Spleen (tissue), 11 donors: ENCODE measurements around the gene ARHGAP24. TPM values are rescaled to one million over a fixed set of nuclear protein-coding genes. Genes with fewer than 3 reads are reported as not detected.

ENCODE experiments used
- DNase-seq: peaks from one replicate; pipeline ENCODE4 v3.0.0-alpha.2; 2020
- H3K27ac ChIP-seq, 8 donors: fragments of 200-600 bp; sonication (generic) in 7 of 8; 1 replicate in 4 of 8; 2 replicates in 4 of 8; pipeline versions ENCODE4 v1.5.0 to v1.8.0; 2016 to 2021; ENCODE audit warnings: inconsistent platforms in 4 of 8, mild to moderate bottlenecking in 4 of 8, moderate library complexity in 1 of 8
- H3K27me3 ChIP-seq, 7 donors: fragments of 200-600 bp; sonication (generic) in 6 of 7; replicated peaks in 1 of 7; 1 replicate in 4 of 7; 2 replicates in 3 of 7; pipeline versions ENCODE4 v1.5.0 to v1.8.0; 2016 to 2021; ENCODE audit warnings: inconsistent platforms in 3 of 7, mild to moderate bottlenecking in 1 of 7
- H3K36me3 ChIP-seq, 6 donors: fragments of 200-600 bp; sonication (generic) in 5 of 6; 1 replicate in 4 of 6; 2 replicates in 2 of 6; pipeline versions ENCODE4 v1.5.0 to v1.8.0; 2016 to 2021; ENCODE audit warnings: inconsistent platforms in 2 of 6
- H3K4me1 ChIP-seq, 6 donors: fragments of 200-600 bp; sonication (generic) in 5 of 6; 1 replicate in 3 of 6; 2 replicates in 3 of 6; pipeline versions ENCODE4 v1.5.0 to v1.8.0; 2016 to 2021; ENCODE audit warnings: inconsistent platforms in 3 of 6
- H3K4me3 ChIP-seq, 8 donors: fragments of 200-600 bp; sonication (generic) in 7 of 8; 1 replicate in 4 of 8; 2 replicates in 4 of 8; pipeline versions ENCODE4 v1.5.0 to v1.8.0; 2016 to 2021; ENCODE audit warnings: inconsistent platforms in 4 of 8, mild to moderate bottlenecking in 4 of 8, moderate library complexity in 2 of 8
- H3K9me3 ChIP-seq, 8 donors: fragments of 200-600 bp; sonication (generic) in 7 of 8; 1 replicate in 4 of 8; 2 replicates in 4 of 8; pipeline versions ENCODE4 v1.5.0 to v1.8.0; 2016 to 2021; ENCODE audit warnings: inconsistent platforms in 4 of 8
- CTCF ChIP-seq, 11 experiments: fragments of 200-600 bp in 7 of 11; fragments of 450-650 bp in 4 of 11; sonication (generic) in 4 of 11; IDR thresholded peaks in 8 of 11; conservative IDR thresholded peaks in 3 of 11; 1 replicate in 7 of 11; 2 replicates in 4 of 11; pipeline versions ENCODE4 v1.4.0 to v1.8.0; 2016 to 2021; ENCODE audit warnings: antibody characterized with exemption in 11 of 11, inconsistent platforms in 4 of 11, mild to moderate bottlenecking in 1 of 11
- POLR2A ChIP-seq, 3 donors: fragments of 450-650 bp; IDR thresholded peaks; one replicate each; pipeline ENCODE4 v1.5.1; 2017; ENCODE audit warnings: antibody characterized with exemption in 3 of 3, mild to moderate bottlenecking in 1 of 3
- POLR2AphosphoS5 ChIP-seq, 3 donors: sonication (generic); formaldehyde crosslinking; IDR thresholded peaks; one replicate each; pipeline ENCODE4 v1.5.1; 2017; ENCODE audit warnings: antibody characterized with exemption in 3 of 3
- WGBS, 5 donors: extraction: QIAGEN DNeasy Blood & Tissue Kit in 3 of 5; methylation state at CpG; one replicate each; pipeline versions ENCODE4 v1.1.5 to v1.1.7; 2013 to 2018; 5-methylcytosine and 5-hydroxymethylcytosine counted together
- intact Hi-C: fragments of 100-400 bp; cut with DNase I; formaldehyde crosslinking; loops from one replicate; pipeline ENCODE4 v1.15.0; 2023; ENCODE audit warnings: low total_unique reads
- polyA plus RNA-seq, 3 donors: library from polyadenylated mRNA; stranded (reverse); fragments of 200-250 nt; gene quantifications; one replicate each; pipeline ENCODE4 v1.2.1, GENCODE V29; 2013
- total RNA-seq, 7 donors: library from RNA; depleted of rRNA in 3 of 7; stranded (reverse); fragments of >200 nt in 3 of 7; fragmentation: NEBNext Ultra II Directional in 4 of 7; extraction: Animal tissue kit (Norgen Biotek cat#: 25700) in 4 of 7; gene quantifications; one replicate each; pipeline versions ENCODE4 v1.1.0 to v1.2.1, GENCODE V29; 2016 to 2021
- donor health status: healthy with polysubstance abuse.
- donor health status: DM: no; HTN: no; CAD: no; lungs with moderate emphysema.
- donor health status: DM: no; HTN: no; CAD: no.
- donor health status: Bipolar disorder and iron deficiency.
- donor health status: healthy.
- donor health status: DM: no; HTN: no; CAD: no.
- donor health status: DM: yes; HTN: yes; CAD: no.

The ARHGAP24 gene
- total and polyA plus RNA-seq, 10 donors = 23.1 to 199 (median 130) TPM

- TF ChIP-seq CTCF (IDR thresholded peaks at IDR 0.05 in 8 of 11, conservative IDR thresholded peaks at IDR 0.05 in 3 of 11) = peak in 10 of 11 experiments; percentile 26 to 71 (median 57)
- no peak for TF ChIP-seq POLR2AphosphoS5 (IDR thresholded peaks at IDR 0.05)
- TF ChIP-seq POLR2A (IDR thresholded peaks at IDR 0.05) = no peak
- H3K36me3 ChIP-seq = no peaks in the 10 kb centered on the region
- peaks cover 0 to 9% (median 4%) of the 10 kb centered on the region in 6 donors for H3K4me1 ChIP-seq
- intact Hi-C loops = loop anchor here (10.0 kb wide), 1 partner anchor 899 kb away; no protein-coding TSS in a partner anchor
- 20 to 27% (median 21%) methylated on average over 8 of the region's 8 CpGs for WGBS, 5 donors
- no peaks in the 10 kb centered on the region for H3K9me3 ChIP-seq
- no peak for DNase-seq
- H3K27me3 ChIP-seq = no peaks in the 10 kb centered on the region
- no peak overlapping the region for H3K27ac ChIP-seq
- H3K4me3 ChIP-seq = no peak overlapping the region
Observed at GRCh38 chr4:86043755-86044592, 569.0 kb downstream of the ARHGAP24 start.

GRCh38 chr4:86044593-86044985, 569.6 kb downstream of the ARHGAP24 start:
- no peaks in the 10 kb centered on the region for H3K36me3 ChIP-seq
- no peaks in the 10 kb centered on the region for H3K27me3 ChIP-seq
- intact Hi-C loops = loop anchor here (10.0 kb wide), 1 partner anchor 900 kb away; no protein-coding TSS in a partner anchor
- WGBS, 5 donors = 68 to 84% (median 71%) methylated on average over 3 of the region's 3 CpGs
- DNase-seq = no peak
- no peak overlapping the region for H3K4me3 ChIP-seq
- no peaks in the 10 kb centered on the region for H3K9me3 ChIP-seq
- peaks cover 0 to 9% (median 4%) of the 10 kb centered on the region in 6 donors for H3K4me1 ChIP-seq
- H3K27ac ChIP-seq = no peak overlapping the region
- TF ChIP-seq POLR2A (IDR thresholded peaks at IDR 0.05) (no peak), CTCF (IDR thresholded peaks at IDR 0.05 in 8 of 11, conservative IDR thresholded peaks at IDR 0.05 in 3 of 11) (no peak), POLR2AphosphoS5 (IDR thresholded peaks at IDR 0.05) (no peak)

- Histone ChIP-seq H3K9me3 (no peaks in the 10 kb centered on the region), H3K27me3 (no peaks in the 10 kb centered on the region), H3K27ac (no peak overlapping the region), H3K4me3 (no peak overlapping the region), H3K4me1 (peaks cover 0 to 9% (median 4%) of the 10 kb centered on the region in 6 donors), H3K36me3 (no peaks in the 10 kb centered on the region)
- no peak for TF ChIP-seq POLR2AphosphoS5 (IDR thresholded peaks at IDR 0.05)
- no peak for TF ChIP-seq CTCF (IDR thresholded peaks at IDR 0.05 in 8 of 11, conservative IDR thresholded peaks at IDR 0.05 in 3 of 11)
- no peak for TF ChIP-seq POLR2A (IDR thresholded peaks at IDR 0.05)
- DNase-seq = no peak
- WGBS, 5 donors = 75 to 90% (median 81%) methylated on average over 1 of the region's 1 CpG
- intact Hi-C loops = loop anchor here (5.0 to 10.0 kb wide), 2 partner anchors 904 to 966 kb away; no protein-coding TSS in a partner anchor
Observed at GRCh38 chr4:86048426-86048825, 573.5 kb downstream of the ARHGAP24 start.

GRCh38 chr4:86050496-86050895, 575.5 kb downstream of the ARHGAP24 start:
- Histone ChIP-seq H3K4me1 (no peaks in the 10 kb centered on the region), H3K27ac (no peak overlapping the region), H3K36me3 (no peaks in the 10 kb centered on the region), H3K9me3 (no peaks in the 10 kb centered on the region), H3K27me3 (no peaks in the 10 kb centered on the region), H3K4me3 (no peak overlapping the region)
- TF ChIP-seq POLR2A (IDR thresholded peaks at IDR 0.05) (no peak), CTCF (IDR thresholded peaks at IDR 0.05 in 8 of 11, conservative IDR thresholded peaks at IDR 0.05 in 3 of 11) (no peak), POLR2AphosphoS5 (IDR thresholded peaks at IDR 0.05) (no peak)
- WGBS, 5 donors = 85 to 96% (median 93%) methylated on average over 1 of the region's 1 CpG
- intact Hi-C loops = no loop called here
- DNase-seq = no peak
